H1 (cell line): ENCODE measurements around the gene NCEH1. TPM values are rescaled to one million over a fixed set of nuclear protein-coding genes. Genes with fewer than 3 reads are reported as not detected.

Experiments
- CEBPB ChIP-seq: IDR thresholded peaks from 2 replicates; pipeline ENCODE4 v1.6.1; 2012; ENCODE audit warnings: low read depth, low read length
- CHD7 ChIP-seq: fragments of 300-600 bp; sonication (generic); IDR thresholded peaks from 2 replicates; pipeline ENCODE4 v1.7.1; 2012; ENCODE audit warnings: low read length, moderate library complexity, mild to moderate bottlenecking, inconsistent platforms; ENCODE audit not compliant: insufficient replicate concordance
- EZH2 ChIP-seq: fragments of 200-600 bp; sonication (generic); IDR thresholded peaks from 2 replicates; pipeline ENCODE4 v1.7.1; 2012; ENCODE audit warnings: low read depth, mild to moderate bottlenecking, moderate library complexity, low read length, inconsistent platforms; ENCODE audit not compliant: severe bottlenecking
- KDM5A ChIP-seq: fragments of 200-600 bp; IDR thresholded peaks from 2 replicates; pipeline ENCODE4 v1.7.1; 2012; ENCODE audit warnings: mild to moderate bottlenecking, low read length, inconsistent platforms, mixed read lengths
- MAFK ChIP-seq: IDR thresholded peaks from 2 replicates; pipeline ENCODE4 v1.6.1; 2012; ENCODE audit warnings: low read depth, mild to moderate bottlenecking, improper control_type of control experiment, low read length
- NRF1 ChIP-seq: IDR thresholded peaks from 2 replicates; pipeline ENCODE4 v1.6.1; 2011; ENCODE audit warnings: mild to moderate bottlenecking, low read depth, low read length, improper control_type of control experiment
- POU5F1 ChIP-seq: IDR thresholded peaks from 2 replicates; pipeline ENCODE4 v1.6.1; 2011; ENCODE audit warnings: low read depth, mild to moderate bottlenecking, low read length, moderate library complexity
- SIRT6 ChIP-seq: IDR thresholded peaks from one replicate; pipeline ENCODE4 v1.7.1; 2012; ENCODE audit warnings: low read length, inconsistent platforms
- TCF12 ChIP-seq: IDR thresholded peaks from 2 replicates; pipeline ENCODE4 v1.6.1; 2011; ENCODE audit warnings: low read depth, mild to moderate bottlenecking, low read length
- TEAD4 ChIP-seq: IDR thresholded peaks from 2 replicates; pipeline ENCODE4 v1.6.1; 2012; ENCODE audit warnings: low read depth, low read length, inconsistent platforms, mixed read lengths
- YY1 ChIP-seq: IDR thresholded peaks from 2 replicates; pipeline ENCODE4 v1.6.1; 2011; ENCODE audit warnings: low read depth, mild to moderate bottlenecking, low read length
- ZNF274 ChIP-seq: IDR thresholded peaks from 2 replicates; pipeline ENCODE4 v1.7.0; 2012; ENCODE audit warnings: low read length, borderline replicate concordance; ENCODE audit errors: extremely low read depth
- polyA plus RNA-seq, 7 experiments: library from polyadenylated mRNA; depleted of rRNA in 3 of 7; stranded (reverse) in 5 of 7; unstranded in 2 of 7; fragments of >200 nt in 5 of 7; fragments of 200-250 nt in 2 of 7; gene quantifications; 1 replicate in 5 of 7; 2 replicates in 1 of 7; 4 replicates in 1 of 7; pipeline versions ENCODE4 v1.2.1 to v1.2.3, GENCODE V29; 2011 to 2013; ENCODE audit warnings: missing spikeins in 2 of 7, mixed read lengths in 2 of 7
- total RNA-seq: library from RNA; stranded (reverse); fragmentation: NEBNext Ultra II Directional; extraction: Animal tissue kit (Norgen Biotek cat#: 25700); gene quantifications from 2 replicates; pipeline ENCODE4 v1.2.1, GENCODE V29; 2021

NCEH1 gene
- total and polyA plus RNA-seq, 2 of the 8 experiments (the other 6 are each of a cell fraction or from before 2014, with no cell fraction given): 2.2 to 6.4 TPM

- TF ChIP-seq CHD7: no peak
- TF ChIP-seq POU5F1: no peak
- TF ChIP-seq TCF12: no peak
- TF ChIP-seq EZH2: no peak
- no peak for TF ChIP-seq CEBPB
- TF ChIP-seq NRF1: no peak
- TF ChIP-seq KDM5A: no peak
- no peak for TF ChIP-seq TEAD4
- no peak for TF ChIP-seq YY1
- TF ChIP-seq SIRT6: no peak
- TF ChIP-seq ZNF274: no peak
- TF ChIP-seq MAFK: no peak
These were observed 92.9 kb downstream of the NCEH1 start (continued) for GRCh38 chr3:172617976-172618375.
